MCF 10A (cell line): ENCODE results near the gene PRPS1. TPM values are rescaled to one million over a fixed set of nuclear protein-coding genes. Genes with fewer than 3 reads are reported as not detected.
"Not testable (repeated sequence)": the region's sequence is repeated elsewhere in the genome, so short reads cannot be mapped to it uniquely, and the experiment has no call there.

Source experiments
- BruUV-seq: library from RNA; stranded (reverse); fragments of 400-500 nt; replicated peaks from 2 replicates; lab custom pipeline; 2021; lab: Mats Ljungman, UMichigan
- CTCF ChIA-PET: fragments of 300-600 bp; sonication (Branson Sonifier 250); formaldehyde crosslinking; extraction: SDS; loops from one replicate; lab custom pipeline; 2021; ENCODE audit warnings: antibody characterized with exemption, inconsistent platforms; lab: Yijun Ruan, JAX
- POLR2A ChIA-PET: fragments of 300-600, 350-650 bp; sonication (Branson Sonifier 250); formaldehyde crosslinking; extraction: SDS; loops from one replicate; lab custom pipeline; 2020; ENCODE audit warnings: antibody characterized with exemption, inconsistent platforms; lab: Yijun Ruan, JAX
- DNase-seq: peaks from one replicate; pipeline ENCODE4 v3.0.0-alpha.2; 2018; ENCODE audit not compliant: unreplicated experiment
- H3K27ac Mint-ChIP-seq: one replicate; pipeline ENCODE4 v1.8.0; 2022; ENCODE audit warnings: mild to moderate bottlenecking, low read depth, mixed read lengths; ENCODE audit not compliant: unreplicated experiment
- H3K27me3 Mint-ChIP-seq: one replicate; pipeline ENCODE4 v1.8.0; 2022; ENCODE audit warnings: mixed read lengths; ENCODE audit not compliant: insufficient read depth, unreplicated experiment
- H3K36me3 Mint-ChIP-seq: one replicate; pipeline ENCODE4 v1.8.0; 2022; ENCODE audit warnings: mild to moderate bottlenecking, moderate library complexity, mixed read lengths; ENCODE audit not compliant: insufficient read depth, unreplicated experiment
- H3K4me1 Mint-ChIP-seq: one replicate; pipeline ENCODE4 v1.8.0; 2022; ENCODE audit warnings: mixed read lengths; ENCODE audit not compliant: insufficient read depth, unreplicated experiment
- H3K4me3 Mint-ChIP-seq: one replicate; pipeline ENCODE4 v1.8.0; 2022; ENCODE audit warnings: mild to moderate bottlenecking, moderate library complexity, mixed read lengths; ENCODE audit not compliant: unreplicated experiment
- H3K9me3 Mint-ChIP-seq: one replicate; pipeline ENCODE4 v1.8.0; 2022; ENCODE audit warnings: mixed read lengths; ENCODE audit not compliant: unreplicated experiment
- CTCF ChIP-seq: fragments of 200-600 bp; IDR thresholded peaks from one replicate; pipeline ENCODE4 v1.8.0; 2022; ENCODE audit warnings: antibody characterized with exemption, mild to moderate bottlenecking; ENCODE audit not compliant: unreplicated experiment
- intact Hi-C: fragments of 100-400 bp; cut with micrococcal nuclease; formaldehyde crosslinking; loops from 2 replicates; pipeline ENCODE4 v1.14.1; 2022
- total RNA-seq: library from RNA; stranded (reverse); gene quantifications from 2 replicates; pipeline ENCODE4 v1.2.3, GENCODE V29; 2022

PRPS1 gene
- total RNA-seq, 1 experiment from 2014 or later, result 27.9 TPM

DNA sequence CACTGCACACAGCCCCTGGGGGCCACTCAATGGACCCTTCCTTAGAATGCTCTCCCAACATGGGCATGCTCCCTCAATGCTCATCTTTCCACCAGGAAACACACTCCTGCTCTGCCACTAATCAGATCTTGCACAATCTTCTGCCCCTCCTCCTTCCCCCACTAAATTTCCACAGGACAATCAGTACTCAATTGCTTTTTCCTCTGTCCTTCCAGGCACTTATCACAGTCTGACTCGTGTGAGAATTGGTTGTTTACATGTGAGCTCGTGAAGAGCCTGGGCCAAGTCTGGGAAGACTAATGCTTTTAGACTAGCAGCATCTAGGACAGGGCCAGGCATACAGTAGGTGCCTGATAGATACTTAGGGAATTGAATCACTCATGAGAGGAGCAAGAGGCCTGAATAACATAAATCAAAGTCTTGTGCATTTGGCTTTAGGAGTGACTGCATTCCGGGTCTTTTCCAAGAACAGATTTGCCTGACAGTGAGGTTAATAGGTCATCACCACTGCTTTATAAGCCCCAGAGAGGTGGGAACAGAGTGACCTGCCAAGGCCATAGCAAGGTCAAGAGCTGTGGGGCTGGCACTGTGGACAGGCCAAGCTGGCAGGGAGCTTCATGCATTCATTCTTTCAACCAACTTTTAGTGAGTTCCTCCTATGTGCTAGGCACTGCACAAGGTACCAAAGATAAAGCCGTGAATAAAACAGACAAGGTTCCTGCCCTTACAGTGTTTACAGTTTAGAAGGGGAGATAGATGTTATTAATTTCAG lies 55.0 kb downstream of the PRPS1 start:
- Mint-ChIP-seq H3K4me3 (no peak overlapping the region), H3K27me3 (peaks cover 67% of the 10 kb centered on the region), H3K4me1 (peaks cover 33% of the 10 kb centered on the region), H3K9me3 (no peaks in the 10 kb centered on the region), H3K27ac (peak overlapping the region; percentile 24), H3K36me3 (no peaks in the 10 kb centered on the region)
- BruUV-seq, result no TSS peak
- ChIA-PET CTCF (interaction anchor here (0.5 to 1.6 kb wide), 3 partner anchors 12 to 211 kb away, joined by 3 to 5 read pairs (median 3); partner anchors contain the start of gene TSC22D3), POLR2A (interaction anchor here (0.6 to 6.3 kb wide), 7 partner anchors 9 to 48 kb away, joined by 3 to 114 read pairs (median 4); no protein-coding TSS in a partner anchor)
- no peak for TF ChIP-seq CTCF
- intact Hi-C loops, result no loop called here
- peak; percentile 26 for DNase-seq

DNA sequence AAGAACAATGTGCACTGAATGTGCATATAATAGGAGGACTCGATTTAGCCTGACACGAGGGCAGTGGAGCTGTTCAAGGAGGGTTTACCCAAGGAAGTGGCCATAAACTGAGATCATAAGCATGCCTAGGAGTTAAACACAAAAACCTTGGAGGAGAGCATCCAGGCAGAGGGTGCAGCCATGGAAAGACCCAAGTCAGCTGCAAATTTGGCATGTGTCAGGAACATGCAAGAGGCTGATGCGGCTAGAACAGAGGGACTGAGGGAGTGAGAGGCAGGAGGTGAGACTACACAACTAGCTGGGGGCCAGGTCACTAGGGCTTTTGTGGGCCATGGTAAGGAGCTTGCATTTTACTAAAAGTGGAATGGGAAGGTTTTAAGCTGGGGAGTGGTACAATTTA lies 55.6 kb downstream of the PRPS1 start:
- H3K36me3 Mint-ChIP-seq, result no peaks in the 10 kb centered on the region
- CTCF ChIA-PET, result interaction anchor here (0.5 to 1.6 kb wide), 4 partner anchors 11 to 210 kb away, joined by 3 to 12 read pairs (median 4); partner anchors contain the start of gene TSC22D3
- POLR2A ChIA-PET, result interaction anchor here (1.2 to 6.3 kb wide), 4 partner anchors 9 to 35 kb away, joined by 4 to 114 read pairs (median 51); no protein-coding TSS in a partner anchor

GRCh38 chrX:107684956-107685385 lies 56.7 kb downstream of the PRPS1 start:
- Mint-ChIP-seq H3K27me3 (peaks cover 70% of the 10 kb centered on the region), H3K4me1 (peaks cover 28% of the 10 kb centered on the region), H3K27ac (no peak overlapping the region), H3K36me3 (no peaks in the 10 kb centered on the region), H3K9me3 (no peaks in the 10 kb centered on the region), H3K4me3 (no peak overlapping the region)
- intact Hi-C loops, result no loop called here
- CTCF ChIA-PET, result interaction anchor here (0.6 to 1.6 kb wide), 6 partner anchors 12 to 93 kb away, joined by 3 to 12 read pairs (median 4); partner anchors contain the start of genes NCBP2L and TSC22D3
- BruUV-seq, result no TSS peak
- DNase-seq, result peak; percentile 93
- POLR2A ChIA-PET, result interaction anchor here (0.7 to 6.3 kb wide), 7 partner anchors 10 to 109 kb away, joined by 3 to 114 read pairs (median 3); no protein-coding TSS in a partner anchor
- no peak for TF ChIP-seq CTCF

More for the DNA sequence above, 55.6 kb downstream of the PRPS1 start:
- Mint-ChIP-seq H3K27me3 (peaks cover 68% of the 10 kb centered on the region), H3K27ac (peak overlapping the region; percentile 24), H3K9me3 (no peaks in the 10 kb centered on the region), H3K4me1 (peaks cover 33% of the 10 kb centered on the region), H3K4me3 (no peak overlapping the region)
- DNase-seq, result no peak
- BruUV-seq, result no TSS peak
- TF ChIP-seq CTCF, result no peak
- intact Hi-C loops, result no loop called here

DNA sequence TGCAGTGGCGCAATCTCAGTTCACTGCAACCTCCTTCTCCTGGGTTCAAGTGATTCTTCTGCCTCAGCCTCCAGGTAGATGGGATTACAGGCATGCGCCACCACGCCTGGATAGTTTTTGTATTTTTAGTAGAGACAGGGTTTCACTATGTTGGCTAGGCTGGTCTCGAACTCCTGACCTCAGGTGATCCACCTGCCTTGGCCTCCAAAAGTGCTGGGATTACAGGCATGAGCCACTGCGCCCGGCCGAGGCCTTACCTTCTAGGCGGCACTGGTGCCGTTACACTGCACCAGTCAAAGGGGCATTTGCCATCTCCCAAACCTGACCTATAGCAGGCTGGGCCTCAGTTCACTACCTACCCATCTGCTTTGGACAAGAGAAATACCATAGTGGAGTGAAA lies 57.3 kb downstream of the PRPS1 start:
- H3K27me3 Mint-ChIP-seq, result peaks cover 64% of the 10 kb centered on the region
- H3K36me3 Mint-ChIP-seq, intact Hi-C loops, H3K27ac Mint-ChIP-seq, DNase-seq, H3K9me3 Mint-ChIP-seq, BruUV-seq, H3K4me3 Mint-ChIP-seq: not testable (repeated sequence)
- H3K4me1 Mint-ChIP-seq, result peaks cover 21% of the 10 kb centered on the region
- POLR2A ChIA-PET, result interaction anchor here (1.1 to 6.3 kb wide), 4 partner anchors 11 to 109 kb away, joined by 3 to 114 read pairs (median 51); no protein-coding TSS in a partner anchor
- CTCF ChIA-PET, result interaction anchor here (0.9 to 2.2 kb wide), 4 partner anchors 12 to 34 kb away, joined by 4 to 12 read pairs (median 4); no protein-coding TSS in a partner anchor
